T1000 (cell line): ENCODE measurements around the gene ANP32D.
"Not testable (repeated sequence)": the region's sequence is repeated elsewhere in the genome, so short reads cannot be mapped to it uniquely, and the experiment has no call there.

Experiments
- DNase-seq: peaks from one replicate; lab custom pipeline; 2025; ENCODE audit warnings: mixed read lengths; lab: John Stamatoyannopoulos, UW

ANP32D gene

GRCh38 chr12:48472259-48472658 lies at the start of gene ANP32D:
TSS of gene ANP32D (plus strand) at chr12:48472559. CDS start at chr12:48472665, 106 bp downstream.
- no peak for DNase-seq

GRCh38 chr12:48423171-48423570 lies 49.2 kb upstream of the ANP32D start:
- no peak for DNase-seq

GRCh38 chr12:48424644-48425043 lies 47.7 kb upstream of the ANP32D start:
- no peak for DNase-seq

- DNase-seq: not testable (repeated sequence)
These were observed 38.3 kb upstream of the ANP32D start for GRCh38 chr12:48434016-48434415.

- no peak for DNase-seq
These were observed 31.3 kb upstream of the ANP32D start for GRCh38 chr12:48441069-48441468.

GRCh38 chr12:48442179-48442847 lies 30.0 kb upstream of the ANP32D start:
- no peak for DNase-seq

GRCh38 chr12:48445538-48445937 lies 26.8 kb upstream of the ANP32D start:
- DNase-seq: no peak

GRCh38 chr12:48446161-48446776 lies 26.1 kb upstream of the ANP32D start:
- no peak for DNase-seq

GRCh38 chr12:48447755-48448154 lies 24.6 kb upstream of the ANP32D start:
- DNase-seq: no peak

GRCh38 chr12:48451372-48451771 lies 21.0 kb upstream of the ANP32D start:
- DNase-seq: no peak

GRCh38 chr12:48452961-48453360 lies 19.4 kb upstream of the ANP32D start:
- DNase-seq: not testable (repeated sequence)

GRCh38 chr12:48454667-48455066 lies 17.7 kb upstream of the ANP32D start:
- no peak for DNase-seq

GRCh38 chr12:48455116-48455515 lies 17.2 kb upstream of the ANP32D start:
- no peak for DNase-seq

GRCh38 chr12:48459259-48459658 lies 13.1 kb upstream of the ANP32D start:
- DNase-seq: no peak

GRCh38 chr12:48469027-48469426 lies 3.3 kb upstream of the ANP32D start:
- DNase-seq: not testable (repeated sequence)

- DNase-seq: no peak
These were observed 702 bp downstream of the ANP32D start for GRCh38 chr12:48473061-48473460.

- not testable (repeated sequence) for DNase-seq
These were observed 2.1 kb downstream of the ANP32D start for GRCh38 chr12:48474497-48474896.

- DNase-seq: no peak
These were observed 9.8 kb downstream of the ANP32D start, which contains the start of gene C12orf54 for GRCh38 chr12:48482198-48482597. TSS of gene C12orf54 (plus strand) at chr12:48482498. CDS start at chr12:48483297, 799 bp downstream.

GRCh38 chr12:48482930-48483329 lies 10.6 kb downstream of the ANP32D start:
- no peak for DNase-seq

- DNase-seq: no peak
These were observed 13.9 kb downstream of the ANP32D start for GRCh38 chr12:48486261-48486660.

- no peak for DNase-seq
These were observed 14.3 kb downstream of the ANP32D start for GRCh38 chr12:48486679-48487078.

GRCh38 chr12:48489012-48489411 lies 16.7 kb downstream of the ANP32D start:
- no peak for DNase-seq

- DNase-seq: not testable (repeated sequence)
These were observed 17.1 kb downstream of the ANP32D start for GRCh38 chr12:48489456-48489855.

GRCh38 chr12:48500281-48500680 lies 27.9 kb downstream of the ANP32D start:
- not testable (repeated sequence) for DNase-seq
